Astrocyte (in vitro differentiated cells and primary cell): Measurements from ENCODE around the gene UBE2K.

Experiments
- CTCF ChIP-seq: IDR thresholded peaks from 2 replicates; pipeline ENCODE4 v1.5.1; 2011; ENCODE audit warnings: low read depth, mild to moderate bottlenecking, inconsistent platforms, low read length, moderate library complexity; ENCODE audit not compliant: insufficient read depth
- EZH2 ChIP-seq: IDR thresholded peaks from 2 replicates; pipeline ENCODE4 v1.6.1; 2012; ENCODE audit warnings: mild to moderate bottlenecking, low read length, inconsistent platforms; ENCODE audit not compliant: insufficient read depth

DNA sequence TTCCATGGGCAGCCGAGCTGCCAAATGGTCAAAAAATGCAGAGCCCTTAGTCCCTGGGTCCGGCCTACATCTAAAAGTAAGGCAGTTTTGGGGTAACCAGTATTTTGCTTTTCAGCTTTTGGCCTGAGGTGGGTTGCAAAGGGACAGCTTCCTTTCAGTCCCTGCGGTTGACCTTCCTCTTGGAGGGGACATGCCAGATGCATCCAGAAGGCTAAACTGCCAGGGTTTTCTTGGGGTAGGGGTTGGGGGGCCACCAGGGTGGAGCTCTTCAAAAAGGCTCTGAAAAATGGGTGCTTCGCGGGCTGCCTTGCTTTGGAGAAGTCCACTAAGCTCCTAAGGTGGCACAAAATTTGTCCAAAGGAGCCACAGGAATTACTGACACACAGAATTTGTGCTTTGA lies 120.7 kb downstream of the UBE2K start:
- TF ChIP-seq CTCF, result no peak
- no peak for TF ChIP-seq EZH2
